Activated B cell treated with CpG ODN at 0.5 μM for 24 hours (primary cell): ENCODE results near the gene SMIM10. TPM values are rescaled to one million over a fixed set of nuclear protein-coding genes. Genes with fewer than 3 reads are reported as not detected.

ENCODE experiments used
- ATAC-seq: fragments of 200-7000 bp; cut with Tn5 transposase; one replicate; pipeline ENCODE4 v1.10.0; 2021; ENCODE audit warnings: low read depth, mild to moderate bottlenecking, moderate library complexity
- CTCF ChIA-PET: fragments of 350-600 bp; sonication (Branson Sonifier 250); formaldehyde crosslinking; loops from one replicate; lab custom pipeline; 2021; ENCODE audit warnings: antibody characterized with exemption; lab: Charles Lee
- POLR2A ChIA-PET: fragments of 350-600 bp; sonication (Branson Sonifier 250); formaldehyde crosslinking; loops from one replicate; lab custom pipeline; 2021; ENCODE audit warnings: antibody characterized with exemption; lab: Charles Lee
- DNase-seq: peaks from one replicate; pipeline ENCODE4 v3.0.0; 2022
- H3K27ac Mint-ChIP-seq: one replicate; pipeline ENCODE4 v1.8.0; 2020; ENCODE audit warnings: mixed read lengths
- H3K27me3 Mint-ChIP-seq: one replicate; pipeline ENCODE4 v1.8.0; 2021; ENCODE audit warnings: mixed read lengths
- H3K36me3 Mint-ChIP-seq: one replicate; pipeline ENCODE4 v1.8.0; 2021; ENCODE audit warnings: low read depth, mixed read lengths
- H3K4me1 Mint-ChIP-seq: one replicate; pipeline ENCODE4 v1.8.0; 2021; ENCODE audit warnings: mixed read lengths
- H3K4me3 Mint-ChIP-seq: one replicate; pipeline ENCODE4 v1.8.0; 2020; ENCODE audit warnings: mild to moderate bottlenecking, mixed read lengths
- H3K9me3 Mint-ChIP-seq: one replicate; pipeline ENCODE4 v1.8.0; 2020; ENCODE audit warnings: mixed read lengths
- CTCF ChIP-seq: fragments of 200-600 bp; IDR thresholded peaks from one replicate; pipeline ENCODE4 v1.8.0; 2022; ENCODE audit warnings: antibody characterized with exemption, mild to moderate bottlenecking
- intact Hi-C: fragments of 100-400 bp; cut with micrococcal nuclease; formaldehyde crosslinking; loops from one replicate; pipeline ENCODE4 v1.15.1; 2024
- total RNA-seq: library from RNA; stranded (reverse); gene quantifications from 2 replicates; pipeline ENCODE4 v1.2.3, GENCODE V29; 2022

The SMIM10 gene
- total RNA-seq, 1 donor from 2014 or later = 1.4 TPM

GRCh38 chrX:134963041-134963440, 27.8 kb upstream of the SMIM10 start:
- Mint-ChIP-seq H3K36me3 (no peaks in the 10 kb centered on the region), H3K4me1 (no peaks in the 10 kb centered on the region), H3K4me3 (no peak overlapping the region), H3K9me3 (no peaks in the 10 kb centered on the region), H3K27ac (no peak overlapping the region), H3K27me3 (peaks cover 9% of the 10 kb centered on the region)
- intact Hi-C loops = no loop called here
- ChIA-PET POLR2A (no interaction called here), CTCF (no interaction called here)
- ATAC-seq = no peak
- DNase-seq = no peak
- no peak for TF ChIP-seq CTCF

- no peak for DNase-seq
- intact Hi-C loops = loop anchor here (5.0 kb wide), 1 partner anchor 963 kb away; no protein-coding TSS in a partner anchor
- Mint-ChIP-seq H3K9me3 (no peaks in the 10 kb centered on the region), H3K27ac (no peak overlapping the region), H3K27me3 (peaks cover 3% of the 10 kb centered on the region), H3K4me1 (no peaks in the 10 kb centered on the region), H3K36me3 (no peaks in the 10 kb centered on the region), H3K4me3 (no peak overlapping the region)
- POLR2A ChIA-PET = no interaction called here
- TF ChIP-seq CTCF = no peak
- CTCF ChIA-PET = no interaction called here
- ATAC-seq = no peak
These were observed 21.1 kb upstream of the SMIM10 start for GRCh38 chrX:134969726-134970125.

- ChIA-PET CTCF (no interaction called here), POLR2A (no interaction called here)
- Mint-ChIP-seq H3K9me3 (no peaks in the 10 kb centered on the region), H3K4me1 (no peaks in the 10 kb centered on the region), H3K4me3 (no peak overlapping the region), H3K27ac (no peak overlapping the region), H3K36me3 (no peaks in the 10 kb centered on the region), H3K27me3 (no peaks in the 10 kb centered on the region)
- no peak for DNase-seq
- intact Hi-C loops = no loop called here
- TF ChIP-seq CTCF = no peak
- no peak for ATAC-seq
These were observed 18.9 kb upstream of the SMIM10 start for GRCh38 chrX:134971926-134972325.

GRCh38 chrX:134975516-134975915, 15.3 kb upstream of the SMIM10 start:
- ATAC-seq (no peak), DNase-seq (no peak)
- ChIA-PET POLR2A (no interaction called here), CTCF (no interaction called here)
- Mint-ChIP-seq H3K4me3 (no peak overlapping the region), H3K27ac (no peak overlapping the region), H3K36me3 (no peaks in the 10 kb centered on the region), H3K4me1 (no peaks in the 10 kb centered on the region), H3K27me3 (no peaks in the 10 kb centered on the region), H3K9me3 (no peaks in the 10 kb centered on the region)
- intact Hi-C loops = no loop called here
- TF ChIP-seq CTCF = no peak

- H3K27ac Mint-ChIP-seq = no peak overlapping the region
- no peaks in the 10 kb centered on the region for H3K27me3 Mint-ChIP-seq
- intact Hi-C loops = no loop called here
- TF ChIP-seq CTCF = no peak
- H3K9me3 Mint-ChIP-seq = no peaks in the 10 kb centered on the region
- no peaks in the 10 kb centered on the region for H3K36me3 Mint-ChIP-seq
- H3K4me3 Mint-ChIP-seq = no peak overlapping the region
- ChIA-PET POLR2A (no interaction called here), CTCF (no interaction called here)
- DNase-seq (no peak), ATAC-seq (no peak)
- H3K4me1 Mint-ChIP-seq = no peaks in the 10 kb centered on the region
These were observed 8.9 kb upstream of the SMIM10 start for GRCh38 chrX:134981910-134982309.
